ENCODE results near the gene GABRB3. TPM values are rescaled to one million over a fixed set of nuclear protein-coding genes. Genes with fewer than 3 reads are reported as not detected.

GABRB3 gene
- total and polyA plus RNA-seq, 2 donors (not counting 3 experiments of a cell fraction or from before 2014, with no cell fraction given): 0.03 TPM; not detected in 1

- dilution Hi-C loops (cut with MboI; ENCODE audit: extremely low pct_ligation_motif_present, low sequenced_read_pairs): no loop called here
- no peaks in the 10 kb centered on the region for H3K4me1 ChIP-seq (ENCODE audit: control insufficient read depth, extremely low read depth, insufficient read depth, low read length)
- H3K27ac ChIP-seq (ENCODE audit: insufficient read depth, low read depth, low read length): no peak overlapping the region
- H4K20me1 ChIP-seq (replicated peaks; ENCODE audit: control insufficient read depth, extremely low read depth, insufficient read depth, low read length): no peaks in the 10 kb centered on the region
- no peak for DNase-seq (ENCODE audit: low read depth, low spot score)
- no peaks in the 10 kb centered on the region for H3K9me1 ChIP-seq (replicated peaks; ENCODE audit: control insufficient read depth, extremely low read depth, insufficient read depth, low read length)
- TF ChIP-seq POLR2A (IDR thresholded peaks at IDR 0.05; ENCODE audit: low read depth, low read length): no peak
- peak; percentile 2 for TF ChIP-seq JUN (IDR thresholded peaks at IDR 0.05; ENCODE audit: borderline replicate concordance, insufficient read depth, insufficient read length, low read depth)
- no peak for TF ChIP-seq MYC (IDR thresholded peaks at IDR 0.05; ENCODE audit: low read depth, low read length)
- POLR2A ChIA-PET: no interaction called here
- CTCF ChIA-PET: no interaction called here
- no peak for FAIRE-seq
- no peak overlapping the region for H3K9ac ChIP-seq (replicated peaks; ENCODE audit: extremely low read depth, insufficient read depth, low read length)
- no peaks in the 10 kb centered on the region for H3K27me3 ChIP-seq (ENCODE audit: control insufficient read depth in 2 of 2, insufficient read depth in 2 of 2, low read length in 2 of 2)
- no peak overlapping the region for H2AFZ ChIP-seq (ENCODE audit: low read depth, low read length)
- no TSS peak for BruUV-seq (replicated peaks)
- H3K9me3 ChIP-seq (replicated peaks; ENCODE audit: control insufficient read depth, insufficient read depth, low read length): peaks cover 12% of the 10 kb centered on the region
- no peaks in the 10 kb centered on the region for H3K36me3 ChIP-seq (ENCODE audit: control insufficient read depth in 2 of 2, extremely low read depth in 1 of 2, insufficient read depth in 2 of 2, low read length in 2 of 2)
- intact Hi-C loops (cut with micrococcal nuclease): no loop called here
- no peaks in the 10 kb centered on the region for H3K79me2 ChIP-seq (ENCODE audit: control insufficient read depth, insufficient read depth, low read length)
- no peak overlapping the region for H3K4me3 ChIP-seq (replicated peaks in 1 of 3; ENCODE audit: insufficient read depth in 1 of 3, low read depth in 1 of 3, low read length in 3 of 3)
- H3K4me2 ChIP-seq (ENCODE audit: insufficient read depth, low read length): no peak overlapping the region
These were observed 111.1 kb downstream of the GABRB3 start for GRCh38 chr15:26661748-26662147.

- Histone ChIP-seq H2AFZ (ENCODE audit: low read depth, low read length) (no peak overlapping the region), H3K4me1 (ENCODE audit: control insufficient read depth, extremely low read depth, insufficient read depth, low read length) (no peaks in the 10 kb centered on the region), H3K4me3 (replicated peaks in 1 of 3; ENCODE audit: insufficient read depth in 1 of 3, low read depth in 1 of 3, low read length in 3 of 3) (no peak overlapping the region), H3K9me3 (replicated peaks; ENCODE audit: control insufficient read depth, insufficient read depth, low read length) (peaks cover 12% of the 10 kb centered on the region), H3K4me2 (ENCODE audit: insufficient read depth, low read length) (no peak overlapping the region), H3K27me3 (ENCODE audit: control insufficient read depth in 2 of 2, insufficient read depth in 2 of 2, low read length in 2 of 2) (no peaks in the 10 kb centered on the region), H3K9ac (replicated peaks; ENCODE audit: extremely low read depth, insufficient read depth, low read length) (no peak overlapping the region), H3K27ac (ENCODE audit: insufficient read depth, low read depth, low read length) (no peak overlapping the region), H3K36me3 (ENCODE audit: control insufficient read depth in 2 of 2, extremely low read depth in 1 of 2, insufficient read depth in 2 of 2, low read length in 2 of 2) (no peaks in the 10 kb centered on the region), H3K9me1 (replicated peaks; ENCODE audit: control insufficient read depth, extremely low read depth, insufficient read depth, low read length) (no peaks in the 10 kb centered on the region), H4K20me1 (replicated peaks; ENCODE audit: control insufficient read depth, extremely low read depth, insufficient read depth, low read length) (no peaks in the 10 kb centered on the region), H3K79me2 (ENCODE audit: control insufficient read depth, insufficient read depth, low read length) (no peaks in the 10 kb centered on the region)
- POLR2A ChIA-PET: no interaction called here
- no TSS peak for BruUV-seq (replicated peaks)
- dilution Hi-C loops (cut with MboI; ENCODE audit: extremely low pct_ligation_motif_present, low sequenced_read_pairs): no loop called here
- CTCF ChIA-PET: no interaction called here
- intact Hi-C loops (cut with micrococcal nuclease): no loop called here
- TF ChIP-seq POLR2A (IDR thresholded peaks at IDR 0.05; ENCODE audit: low read depth, low read length) (no peak), JUN (IDR thresholded peaks at IDR 0.05; ENCODE audit: borderline replicate concordance, insufficient read depth, insufficient read length, low read depth) (no peak), GATA2 (IDR thresholded peaks at IDR 0.05; ENCODE audit: insufficient read depth, insufficient read length, low read depth, low read length) (no peak), POLR2AphosphoS5 (IDR thresholded peaks at IDR 0.05; ENCODE audit: insufficient read depth, low read depth, low read length) (no peak), EZH2 (IDR thresholded peaks at IDR 0.05; ENCODE audit: borderline replicate concordance, low read depth, low read length, severe bottlenecking) (no peak), MAX (IDR thresholded peaks at IDR 0.05; ENCODE audit: insufficient read depth, insufficient read length) (no peak), CTCF (IDR thresholded peaks at IDR 0.05; ENCODE audit: extremely low read depth in 1 of 2, insufficient read depth in 1 of 2, low read depth in 1 of 2, low read length in 2 of 2) (no peak), MYC (IDR thresholded peaks at IDR 0.05; ENCODE audit: low read depth, low read length) (no peak), FOS (IDR thresholded peaks at IDR 0.05; ENCODE audit: borderline replicate concordance, insufficient read depth, low read length) (no peak)
- no peak for FAIRE-seq
- no peak for DNase-seq (ENCODE audit: low read depth, low spot score)
These were observed 111.8 kb downstream of the GABRB3 start for GRCh38 chr15:26661107-26661506.

Measured in endothelial cell of umbilical vein (primary cell).